Nephron progenitor cell (in vitro differentiated cells): ENCODE data around the gene EDEM1.

Experiments used
- DNase-seq: peaks from one replicate; pipeline ENCODE4 v3.0.0; 2021
- H3K27ac Mint-ChIP-seq: 2 replicates; pipeline ENCODE4 v1.8.0; 2021; ENCODE audit warnings: mild to moderate bottlenecking, moderate library complexity, mixed read lengths
- H3K27me3 Mint-ChIP-seq: 2 replicates; pipeline ENCODE4 v1.8.0; 2021; ENCODE audit warnings: mild to moderate bottlenecking, low read depth, mixed read lengths; ENCODE audit not compliant: poor library complexity
- H3K36me3 Mint-ChIP-seq: 2 replicates; pipeline ENCODE4 v1.8.0; 2021; ENCODE audit warnings: low read depth, mixed read lengths
- H3K4me1 Mint-ChIP-seq: 2 replicates; pipeline ENCODE4 v1.8.0; 2021; ENCODE audit warnings: mixed read lengths
- H3K4me3 Mint-ChIP-seq: 2 replicates; pipeline ENCODE4 v1.8.0; 2021; ENCODE audit warnings: mild to moderate bottlenecking, moderate library complexity, mixed read lengths
- H3K9me3 Mint-ChIP-seq: 2 replicates; pipeline ENCODE4 v1.8.0; 2021; ENCODE audit warnings: mild to moderate bottlenecking, moderate library complexity, mixed read lengths
- TF ChIP-seq, protein P1 (sequence below): fragments of 200-600 bp; sonication (generic); IDR thresholded peaks from 2 replicates; pipeline ENCODE4 v1.5.0; 2021; ENCODE audit warnings: antibody characterized with exemption

Gene EDEM1

GRCh38 chr3:5153074-5153473 lies 34.4 kb upstream of the EDEM1 start:
- TF ChIP-seq, protein P1, sequence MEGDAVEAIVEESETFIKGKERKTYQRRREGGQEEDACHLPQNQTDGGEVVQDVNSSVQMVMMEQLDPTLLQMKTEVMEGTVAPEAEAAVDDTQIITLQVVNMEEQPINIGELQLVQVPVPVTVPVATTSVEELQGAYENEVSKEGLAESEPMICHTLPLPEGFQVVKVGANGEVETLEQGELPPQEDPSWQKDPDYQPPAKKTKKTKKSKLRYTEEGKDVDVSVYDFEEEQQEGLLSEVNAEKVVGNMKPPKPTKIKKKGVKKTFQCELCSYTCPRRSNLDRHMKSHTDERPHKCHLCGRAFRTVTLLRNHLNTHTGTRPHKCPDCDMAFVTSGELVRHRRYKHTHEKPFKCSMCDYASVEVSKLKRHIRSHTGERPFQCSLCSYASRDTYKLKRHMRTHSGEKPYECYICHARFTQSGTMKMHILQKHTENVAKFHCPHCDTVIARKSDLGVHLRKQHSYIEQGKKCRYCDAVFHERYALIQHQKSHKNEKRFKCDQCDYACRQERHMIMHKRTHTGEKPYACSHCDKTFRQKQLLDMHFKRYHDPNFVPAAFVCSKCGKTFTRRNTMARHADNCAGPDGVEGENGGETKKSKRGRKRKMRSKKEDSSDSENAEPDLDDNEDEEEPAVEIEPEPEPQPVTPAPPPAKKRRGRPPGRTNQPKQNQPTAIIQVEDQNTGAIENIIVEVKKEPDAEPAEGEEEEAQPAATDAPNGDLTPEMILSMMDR: no peak
- Mint-ChIP-seq H3K4me1 (peaks cover 13% of the 10 kb centered on the region), H3K27me3 (no peaks in the 10 kb centered on the region), H3K9me3 (peaks cover 51% of the 10 kb centered on the region), H3K36me3 (peaks cover 70% of the 10 kb centered on the region), H3K27ac (no peak overlapping the region), H3K4me3 (no peak overlapping the region)
- no peak for DNase-seq

GRCh38 chr3:5155241-5155640 lies 32.3 kb upstream of the EDEM1 start:
- TF ChIP-seq, protein P1: no peak
- H3K27me3 Mint-ChIP-seq: no peaks in the 10 kb centered on the region

DNA sequence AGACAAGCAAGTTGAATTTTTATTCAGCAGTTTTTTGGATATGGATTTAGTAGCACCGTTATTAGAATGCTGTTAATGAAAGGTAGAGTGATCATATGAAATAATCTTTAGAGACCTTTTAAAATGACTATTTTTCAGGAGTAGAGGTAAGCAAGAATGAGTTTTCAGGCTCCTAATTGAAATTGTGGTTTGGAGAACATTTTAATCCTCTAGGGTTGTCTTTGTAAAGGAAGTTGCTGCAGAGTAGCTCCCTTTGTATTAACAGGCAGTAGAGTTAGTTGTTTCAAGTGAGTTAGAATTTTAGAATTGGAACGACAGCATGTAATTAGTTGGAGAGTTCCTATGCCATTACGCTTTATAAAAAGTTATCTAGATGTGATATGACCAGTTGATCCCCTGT lies 27.2 kb upstream of the EDEM1 start:
- H3K27ac Mint-ChIP-seq: peak overlapping the region; percentile 76
- H3K9me3 Mint-ChIP-seq: peaks cover 11% of the 10 kb centered on the region
- H3K4me3 Mint-ChIP-seq: no peak overlapping the region
- H3K27me3 Mint-ChIP-seq: no peaks in the 10 kb centered on the region
- peaks cover 17% of the 10 kb centered on the region for H3K36me3 Mint-ChIP-seq
- TF ChIP-seq, protein P1: no peak
- H3K4me1 Mint-ChIP-seq: peaks cover 5% of the 10 kb centered on the region
- no peak for DNase-seq

More at GRCh38 chr3:5155241-5155640, 32.3 kb upstream of the EDEM1 start:
- no peak for DNase-seq
- Mint-ChIP-seq H3K9me3 (peaks cover 39% of the 10 kb centered on the region), H3K36me3 (peaks cover 51% of the 10 kb centered on the region), H3K4me1 (peaks cover 5% of the 10 kb centered on the region), H3K4me3 (no peak overlapping the region), H3K27ac (no peak overlapping the region)

DNA sequence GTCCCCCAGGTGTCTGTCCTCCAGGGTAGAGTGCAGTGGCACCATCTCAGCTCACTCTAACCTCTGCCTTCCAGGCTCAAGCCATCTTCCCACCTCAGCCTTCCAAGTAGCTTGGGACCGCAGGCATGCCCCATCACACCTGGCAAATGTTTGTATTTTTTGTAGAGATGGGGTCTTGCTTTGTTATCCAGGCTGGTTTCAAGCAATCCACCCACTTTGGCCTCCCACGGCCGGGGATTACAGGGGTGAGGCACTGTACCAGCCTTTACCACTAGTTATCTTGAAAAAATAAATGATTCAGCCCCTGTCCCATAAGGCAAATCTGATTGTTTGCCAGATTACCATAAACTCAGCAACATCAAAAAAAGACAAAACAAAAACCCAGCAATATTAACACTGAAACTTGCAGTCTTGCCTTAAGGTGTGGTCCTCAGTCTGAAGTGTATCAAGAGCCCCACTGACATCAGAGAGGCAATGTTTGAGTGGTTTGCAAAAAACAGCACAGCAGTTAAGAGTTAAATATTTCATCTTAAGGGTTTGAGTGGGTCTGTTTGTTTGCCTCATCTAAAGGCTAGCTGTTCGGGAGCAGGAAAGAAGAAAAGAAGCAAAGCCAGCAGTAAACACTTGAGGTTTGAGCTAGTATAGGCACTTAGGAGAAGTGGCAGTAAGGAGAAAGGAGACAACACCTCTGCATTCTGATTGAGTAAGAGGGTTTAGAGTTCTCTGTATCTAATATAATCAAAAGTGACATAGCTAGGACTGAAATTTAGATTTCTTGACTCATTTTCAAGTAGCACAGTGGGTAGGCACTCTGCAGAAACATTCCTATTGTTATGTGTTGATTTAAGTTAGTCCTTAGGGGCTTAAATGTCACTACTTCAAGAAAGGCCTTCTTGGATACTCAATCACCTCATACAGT lies 26.3 kb upstream of the EDEM1 start:
- Mint-ChIP-seq H3K27me3 (no peaks in the 10 kb centered on the region), H3K27ac (no peak overlapping the region)

DNA sequence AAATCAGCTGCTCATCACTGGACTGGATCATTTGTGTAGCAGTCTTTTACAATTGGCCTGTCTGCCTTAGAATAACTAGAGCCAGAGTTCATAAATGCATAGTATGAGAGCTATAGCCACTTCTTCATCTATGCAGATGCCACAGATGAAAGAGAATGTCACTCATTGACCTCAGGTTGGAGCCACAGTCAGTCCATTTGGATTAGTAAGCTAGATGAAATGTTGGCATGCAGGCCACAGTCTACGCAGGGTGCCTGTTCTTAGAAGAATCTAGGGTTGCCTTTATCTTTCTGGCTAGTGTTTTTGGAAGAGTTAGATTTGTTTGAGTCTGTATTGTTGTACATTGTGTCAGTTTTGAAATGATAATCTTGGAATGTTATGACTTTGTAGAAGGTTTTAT lies 25.4 kb upstream of the EDEM1 start:
- peaks cover 4% of the 10 kb centered on the region for H3K36me3 Mint-ChIP-seq
- H3K27ac Mint-ChIP-seq: no peak overlapping the region
- no peaks in the 10 kb centered on the region for H3K27me3 Mint-ChIP-seq
- no peaks in the 10 kb centered on the region for H3K4me1 Mint-ChIP-seq
- TF ChIP-seq, protein P1: no peak
- no peak for DNase-seq
- H3K4me3 Mint-ChIP-seq: no peak overlapping the region
- no peaks in the 10 kb centered on the region for H3K9me3 Mint-ChIP-seq

More for the DNA sequence above, 26.3 kb upstream of the EDEM1 start:
- H3K9me3 Mint-ChIP-seq: peaks cover 2% of the 10 kb centered on the region
- no peak for DNase-seq
- H3K4me3 Mint-ChIP-seq: no peak overlapping the region
- peaks cover 5% of the 10 kb centered on the region for H3K4me1 Mint-ChIP-seq
- H3K36me3 Mint-ChIP-seq: peaks cover 9% of the 10 kb centered on the region
- TF ChIP-seq, protein P1: no peak

DNA sequence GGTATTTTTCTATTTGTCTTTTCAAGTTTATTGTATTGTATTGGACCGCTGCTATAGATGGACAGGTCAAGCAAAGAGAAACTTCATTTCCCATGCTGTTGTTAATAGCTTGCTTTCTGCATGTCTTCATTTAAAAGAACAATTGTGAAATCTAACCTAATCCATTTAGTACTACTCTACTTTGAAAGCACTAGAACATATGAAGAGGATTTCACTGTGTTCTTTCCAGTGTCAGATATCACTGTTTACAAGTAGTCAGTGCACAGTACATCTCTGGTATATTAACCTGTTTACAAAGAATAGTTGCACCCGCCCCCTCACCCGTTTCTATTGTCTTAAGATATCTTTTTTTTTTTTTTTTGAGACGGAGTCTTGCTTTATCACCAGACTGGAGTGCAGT lies 21.8 kb upstream of the EDEM1 start:
- no peaks in the 10 kb centered on the region for H3K9me3 Mint-ChIP-seq
- no peak for DNase-seq
- no peak overlapping the region for H3K27ac Mint-ChIP-seq
- no peaks in the 10 kb centered on the region for H3K27me3 Mint-ChIP-seq
- no peaks in the 10 kb centered on the region for H3K4me1 Mint-ChIP-seq
- TF ChIP-seq, protein P1: no peak
- H3K4me3 Mint-ChIP-seq: no peak overlapping the region
- H3K36me3 Mint-ChIP-seq: peaks cover 4% of the 10 kb centered on the region
